ENCODE measurements around the gene COMT. TPM values are rescaled to one million over a fixed set of nuclear protein-coding genes. Genes with fewer than 3 reads are reported as not detected.
A peak's percentile ranks its signal among the peaks of the same experiment; 100 is the strongest.

The COMT gene
- total and polyA plus RNA-seq, 11 donors: 69.7 to 249 (median 119) TPM

DNA sequence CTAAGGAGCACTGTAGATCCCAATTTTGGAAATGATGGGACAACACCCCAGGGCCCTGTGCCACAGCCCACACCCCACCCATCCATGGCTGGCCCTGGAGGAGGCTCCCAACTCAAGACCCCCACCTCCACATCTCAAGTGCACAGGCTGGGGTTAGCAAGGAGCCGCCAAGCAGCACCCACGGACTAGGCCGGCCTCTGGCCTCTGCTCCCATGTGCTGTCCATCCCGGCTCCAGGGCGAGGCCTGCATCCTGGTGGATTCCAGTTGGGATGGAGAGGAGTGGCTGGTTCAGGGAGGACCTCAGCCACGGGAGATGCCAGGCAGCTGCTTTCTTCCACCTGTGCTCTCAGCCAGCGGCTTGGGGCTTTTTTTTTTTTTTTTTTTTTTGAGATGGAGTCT lies 43.4 kb upstream of the COMT start:
- DNase-seq (peak in 1 of 5 donors; percentile 52), ATAC-seq (no peak)
- no peak overlapping the region for H3K27ac ChIP-seq
- 86 to 95% (median 93%) methylated on average over 7 of the region's 7 CpGs for WGBS, 4 donors
- intact Hi-C loops (cut with DNase I): no loop called here
- H3K4me1 ChIP-seq: peaks cover 0 to 1% (median 0%) of the 10 kb centered on the region in 12 donors
- peaks cover 0 to 64% (median 32%) of the 10 kb centered on the region in 9 donors for H3K36me3 ChIP-seq
- H3K4me3 ChIP-seq: no peak overlapping the region
- no peaks in the 10 kb centered on the region for H3K27me3 ChIP-seq
- TF ChIP-seq POLR2A (IDR thresholded peaks at IDR 0.05): no peak
- TF ChIP-seq, protein P1, sequence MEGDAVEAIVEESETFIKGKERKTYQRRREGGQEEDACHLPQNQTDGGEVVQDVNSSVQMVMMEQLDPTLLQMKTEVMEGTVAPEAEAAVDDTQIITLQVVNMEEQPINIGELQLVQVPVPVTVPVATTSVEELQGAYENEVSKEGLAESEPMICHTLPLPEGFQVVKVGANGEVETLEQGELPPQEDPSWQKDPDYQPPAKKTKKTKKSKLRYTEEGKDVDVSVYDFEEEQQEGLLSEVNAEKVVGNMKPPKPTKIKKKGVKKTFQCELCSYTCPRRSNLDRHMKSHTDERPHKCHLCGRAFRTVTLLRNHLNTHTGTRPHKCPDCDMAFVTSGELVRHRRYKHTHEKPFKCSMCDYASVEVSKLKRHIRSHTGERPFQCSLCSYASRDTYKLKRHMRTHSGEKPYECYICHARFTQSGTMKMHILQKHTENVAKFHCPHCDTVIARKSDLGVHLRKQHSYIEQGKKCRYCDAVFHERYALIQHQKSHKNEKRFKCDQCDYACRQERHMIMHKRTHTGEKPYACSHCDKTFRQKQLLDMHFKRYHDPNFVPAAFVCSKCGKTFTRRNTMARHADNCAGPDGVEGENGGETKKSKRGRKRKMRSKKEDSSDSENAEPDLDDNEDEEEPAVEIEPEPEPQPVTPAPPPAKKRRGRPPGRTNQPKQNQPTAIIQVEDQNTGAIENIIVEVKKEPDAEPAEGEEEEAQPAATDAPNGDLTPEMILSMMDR (IDR thresholded peaks at IDR 0.05): no peak
- no peaks in the 10 kb centered on the region for H3K9me3 ChIP-seq

DNA sequence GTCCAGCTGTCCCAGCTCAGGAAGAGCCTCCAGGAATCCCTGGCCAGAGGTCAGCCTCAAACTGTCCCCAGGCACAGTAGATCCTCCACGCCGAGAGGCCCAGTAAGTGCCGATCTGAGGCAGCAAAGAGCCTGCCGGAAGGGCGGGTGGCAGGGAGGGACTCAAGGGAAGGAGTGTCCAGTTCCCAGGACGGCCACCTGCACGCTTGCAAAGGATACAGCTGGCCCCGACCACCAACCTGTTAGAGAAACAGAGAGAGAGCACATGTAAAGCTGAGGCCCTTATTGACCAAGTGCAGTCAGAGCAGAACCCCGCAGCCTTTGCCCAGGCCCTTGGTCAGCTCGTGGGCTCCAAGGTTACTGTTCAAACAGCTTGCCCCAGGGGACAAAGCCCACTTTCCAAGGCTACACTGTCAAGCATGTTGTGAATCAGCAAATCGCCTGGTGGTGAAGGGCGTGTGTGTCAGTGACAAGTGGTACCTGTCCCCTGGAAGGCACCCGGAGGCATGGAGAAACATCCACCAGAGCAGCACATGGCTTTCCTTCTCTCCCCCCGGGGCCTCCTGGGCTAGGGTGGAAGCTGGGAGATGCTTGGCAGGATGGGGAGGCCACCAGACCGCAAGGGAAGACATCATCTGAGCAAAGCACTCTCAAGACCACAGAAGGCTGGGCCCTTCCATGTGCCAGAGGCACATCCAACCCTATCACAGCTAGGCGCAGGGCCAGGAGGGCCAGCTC lies 42.6 kb upstream of the COMT start:
- H3K27me3 ChIP-seq: no peaks in the 10 kb centered on the region
- no peak for ATAC-seq
- TF ChIP-seq, protein P1 (IDR thresholded peaks at IDR 0.05): no peak
- TF ChIP-seq POLR2A (IDR thresholded peaks at IDR 0.05): no peak
- H3K27ac ChIP-seq: no peak overlapping the region
- H3K4me1 ChIP-seq: no peaks in the 10 kb centered on the region
- DNase-seq: peak in 1 of 5 donors; percentile 40
- intact Hi-C loops (cut with DNase I): no loop called here
- H3K4me3 ChIP-seq: no peak overlapping the region
- WGBS, 4 donors: 88 to 91% (median 90%) methylated on average over 13 to 16 of the region's 16 CpGs
- no peaks in the 10 kb centered on the region for H3K9me3 ChIP-seq
- H3K36me3 ChIP-seq: peaks cover 0 to 57% (median 27%) of the 10 kb centered on the region in 9 donors

DNA sequence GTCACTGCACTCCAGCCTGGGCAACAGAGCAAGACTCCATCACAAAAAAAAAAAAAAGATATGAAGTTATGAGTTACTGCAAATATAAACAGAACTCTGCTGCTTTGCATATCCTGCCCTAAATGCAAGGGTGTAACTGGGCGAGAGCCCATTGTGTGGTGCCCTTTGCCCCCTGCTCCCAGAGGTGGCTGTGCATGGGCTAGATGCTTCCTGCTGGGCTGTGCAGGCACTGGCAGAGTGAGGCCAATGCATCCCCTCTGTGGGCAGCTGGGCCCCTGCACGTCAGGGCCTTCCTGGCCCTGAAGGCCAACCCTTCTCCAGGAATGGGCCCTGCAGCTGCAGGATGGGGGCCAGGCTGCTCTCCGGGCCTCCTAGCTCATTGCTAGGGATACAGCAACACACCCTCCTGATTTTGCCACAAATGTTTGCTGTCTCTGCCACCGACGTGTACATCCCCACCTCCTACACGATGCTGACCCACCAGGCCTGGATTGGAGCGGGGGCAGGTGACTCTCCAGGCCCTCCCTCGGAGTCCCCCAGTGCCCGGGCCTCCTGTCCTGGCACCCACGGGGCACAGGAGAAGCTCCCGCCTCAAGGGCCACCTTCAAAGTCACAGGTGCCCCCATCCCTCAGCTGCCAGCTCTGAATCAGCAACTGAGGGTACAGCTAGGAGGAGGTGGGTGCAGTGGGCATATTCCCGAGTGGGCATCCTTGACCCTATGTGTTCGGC lies 40.7 kb upstream of the COMT start:
- H3K9me3 ChIP-seq: no peaks in the 10 kb centered on the region
- ATAC-seq: no peak
- H3K4me1 ChIP-seq: no peaks in the 10 kb centered on the region
- no peak overlapping the region for H3K4me3 ChIP-seq
- TF ChIP-seq POLR2A (IDR thresholded peaks at IDR 0.05): no peak
- TF ChIP-seq, protein P1 (IDR thresholded peaks at IDR 0.05): no peak
- 89 to 96% (median 91%) methylated on average over 11 to 13 of the region's 13 CpGs for WGBS, 4 donors
- peaks cover 0 to 42% (median 23%) of the 10 kb centered on the region in 9 donors for H3K36me3 ChIP-seq
- intact Hi-C loops (cut with DNase I): no loop called here
- no peaks in the 10 kb centered on the region for H3K27me3 ChIP-seq
- DNase-seq: peak in 1 of 5 donors; percentile 50
- no peak overlapping the region for H3K27ac ChIP-seq

DNA sequence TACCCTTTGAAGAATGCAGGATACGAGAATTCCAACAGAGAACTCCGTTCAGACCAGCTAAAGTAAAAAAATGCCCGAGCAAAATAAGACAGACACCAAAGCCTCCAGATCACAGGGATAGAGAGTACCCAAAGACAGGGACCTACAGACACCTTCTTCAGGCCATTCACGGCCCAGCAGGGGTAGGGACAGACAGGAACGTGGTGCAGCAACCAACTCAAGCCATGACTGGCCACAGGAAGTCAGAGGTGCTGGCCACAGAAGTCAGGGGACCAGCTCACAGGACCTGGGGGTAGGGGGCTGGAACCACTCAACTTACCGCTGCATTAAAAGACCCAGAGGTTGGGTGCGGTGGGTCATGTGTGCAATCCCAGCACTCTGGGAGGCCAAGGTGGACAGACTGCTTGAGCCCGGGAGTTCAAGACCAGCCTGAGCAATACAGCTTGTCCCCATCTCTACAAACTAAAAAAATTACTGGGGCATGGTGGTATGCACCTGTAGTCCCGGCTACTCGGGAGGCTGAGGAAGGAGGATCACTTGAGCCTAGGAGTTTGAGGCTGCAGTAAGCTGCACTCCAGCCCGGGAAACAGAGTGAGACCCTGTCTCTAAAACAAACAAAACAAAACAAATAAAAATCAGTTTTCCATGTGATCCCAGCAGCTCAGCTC lies 39.9 kb upstream of the COMT start:
- Histone ChIP-seq H3K27ac (no peak overlapping the region), H3K4me3 (no peak overlapping the region), H3K27me3 (no peaks in the 10 kb centered on the region), H3K9me3 (no peaks in the 10 kb centered on the region), H3K4me1 (no peaks in the 10 kb centered on the region), H3K36me3 (peaks cover 0 to 50% (median 23%) of the 10 kb centered on the region in 9 donors)
- ATAC-seq (no peak), DNase-seq (no peak)
- TF ChIP-seq, protein P1 (IDR thresholded peaks at IDR 0.05): no peak
- 86 to 94% (median 92%) methylated on average over 11 of the region's 11 CpGs for WGBS, 4 donors
- intact Hi-C loops (cut with DNase I): no loop called here
